ENCODE measurements around the gene TSPAN9. TPM values are rescaled to one million over a fixed set of nuclear protein-coding genes. Genes with fewer than 3 reads are reported as not detected.
A peak's percentile ranks its signal among the peaks of the same experiment; 100 is the strongest.

Gene TSPAN9
- polyA plus RNA-seq, 2 of the 4 experiments (the other 2 are of a cell fraction), result 12.4 to 16.1 TPM

GRCh38 chr12:3041558-3042164, 35.5 kb upstream of the TSPAN9 start:
- Histone ChIP-seq H3K4me2 (no peak overlapping the region), H3K4me3 (no peak overlapping the region), H3K27ac (no peak overlapping the region), H3K9me3 (no peaks in the 10 kb centered on the region), H3K4me1 (no peaks in the 10 kb centered on the region)
- peak; percentile 87 to 90 for DNase-seq (ENCODE audit: low read depth in 1 of 2, low spot score in 1 of 2)
- TF ChIP-seq SMC3 (IDR thresholded peaks at IDR 0.05) (peak; percentile 41; the same call in 1 of the 3 replicates), MAZ (IDR thresholded peaks at IDR 0.05; ENCODE audit: borderline replicate concordance, low read depth, low read length) (peak; percentile 89; the same call in 1 of the 2 replicates), CTCF (IDR thresholded peaks at IDR 0.05) (peak; percentile 78), KDM1A (IDR thresholded peaks at IDR 0.05; ENCODE audit: low read depth) (no peak), CBX2 (IDR thresholded peaks at IDR 0.05; ENCODE audit: borderline replicate concordance, low read depth) (no peak), TP53 (CRISPR knock-in tag; IDR thresholded peaks at IDR 0.05) (no peak), JUN (IDR thresholded peaks at IDR 0.05) (no peak), RAD21 (conservative IDR thresholded peaks at IDR 0.05 in 1 of 2, IDR thresholded peaks at IDR 0.05 in 1 of 2) (peak; percentile 69 to 74), FOSB (CRISPR knock-in tag; IDR thresholded peaks at IDR 0.05) (no peak)
- FAIRE-seq, result peak; percentile 68
- ATAC-seq, result peak; percentile 85 to 95
- POLR2A ChIA-PET, result interaction anchor here (0.6 to 1.5 kb wide), 3 partner anchors 35 to 156 kb away, joined by 4 to 6 read pairs (median 5); partner anchors contain the start of gene TULP3
- 56% methylated on average over 11 of the region's 11 CpGs for WGBS (ENCODE audit: missing lambda C conversion rate)
- CTCF ChIA-PET, result interaction anchor here (0.6 to 2.5 kb wide), 31 partner anchors 8 to 251 kb away, joined by 3 to 13 read pairs (median 4); partner anchors contain the start of gene ITFG2

GRCh38 chr12:3042394-3042793, 34.8 kb upstream of the TSPAN9 start:
- TF ChIP-seq FOXS1 (CRISPR knock-in tag; IDR thresholded peaks at IDR 0.05), result no peak
- TF ChIP-seq GATA3 (IDR thresholded peaks at IDR 0.05; ENCODE audit: borderline replicate concordance), result no peak
- TF ChIP-seq ATOH8 (CRISPR knock-in tag; IDR thresholded peaks at IDR 0.05; ENCODE audit: low read depth), result no peak
- TF ChIP-seq HOXB13 (CRISPR knock-in tag; IDR thresholded peaks at IDR 0.05; ENCODE audit: low read depth), result no peak
- TF ChIP-seq KDM5A (IDR thresholded peaks at IDR 0.05), result no peak
- TF ChIP-seq NR3C1 (IDR thresholded peaks at IDR 0.05), result no peak
- FAIRE-seq, result no peak
- ChIA-PET CTCF (interaction anchor here (0.6 to 2.5 kb wide), 29 partner anchors 8 to 251 kb away, joined by 3 to 13 read pairs (median 4); partner anchors contain the start of gene ITFG2), POLR2A (interaction anchor here (1.5 kb wide), 1 partner anchor 152 kb away, joined by 5 read pairs; the partner anchor contains the start of gene TULP3)
- Histone ChIP-seq H3K4me3 (no peak overlapping the region), H3K4me2 (no peak overlapping the region), H3K27ac (no peak overlapping the region), H3K4me1 (no peaks in the 10 kb centered on the region), H3K9me3 (no peaks in the 10 kb centered on the region)
- no peak for ATAC-seq
- no peak for DNase-seq (ENCODE audit: low read depth in 1 of 2, low spot score in 1 of 2)
- 98% methylated on average over 6 of the region's 8 CpGs for WGBS (ENCODE audit: missing lambda C conversion rate)

- no peaks in the 10 kb centered on the region for H3K9me3 ChIP-seq
- no peak overlapping the region for H3K27ac ChIP-seq
- no peak for DNase-seq (ENCODE audit: low read depth in 1 of 2, low spot score in 1 of 2)
- no peak overlapping the region for H3K4me3 ChIP-seq
- no peak for ATAC-seq
- TF ChIP-seq PHF8 (IDR thresholded peaks at IDR 0.05; ENCODE audit: borderline replicate concordance, low read depth) (no peak), BCL3 (IDR thresholded peaks at IDR 0.05) (no peak), ZC3H11A (IDR thresholded peaks at IDR 0.05) (no peak), TFCP2L1 (CRISPR knock-in tag; IDR thresholded peaks at IDR 0.05) (no peak), EHMT2 (IDR thresholded peaks at IDR 0.05; ENCODE audit: low read depth) (no peak), NPAS2 (CRISPR knock-in tag; IDR thresholded peaks at IDR 0.05; ENCODE audit: borderline replicate concordance) (no peak), POLR2A (IDR thresholded peaks at IDR 0.05; ENCODE audit: low read length) (no peak), ZNF302 (CRISPR knock-in tag; IDR thresholded peaks at IDR 0.05) (no peak), ZSCAN20 (CRISPR knock-in tag; IDR thresholded peaks at IDR 0.05) (no peak), KDM1A (IDR thresholded peaks at IDR 0.05; ENCODE audit: low read depth) (no peak), SREBF2 (IDR thresholded peaks at IDR 0.05) (no peak), HOXB5 (CRISPR knock-in tag; IDR thresholded peaks at IDR 0.05) (no peak), ESRRA (IDR thresholded peaks at IDR 0.05; ENCODE audit: borderline replicate concordance, low read length) (no peak), FOSL2 (IDR thresholded peaks at IDR 0.05) (no peak), FOSL2 (CRISPR knock-in tag; IDR thresholded peaks at IDR 0.05) (no peak)
- TF ChIP-seq, protein P1, sequence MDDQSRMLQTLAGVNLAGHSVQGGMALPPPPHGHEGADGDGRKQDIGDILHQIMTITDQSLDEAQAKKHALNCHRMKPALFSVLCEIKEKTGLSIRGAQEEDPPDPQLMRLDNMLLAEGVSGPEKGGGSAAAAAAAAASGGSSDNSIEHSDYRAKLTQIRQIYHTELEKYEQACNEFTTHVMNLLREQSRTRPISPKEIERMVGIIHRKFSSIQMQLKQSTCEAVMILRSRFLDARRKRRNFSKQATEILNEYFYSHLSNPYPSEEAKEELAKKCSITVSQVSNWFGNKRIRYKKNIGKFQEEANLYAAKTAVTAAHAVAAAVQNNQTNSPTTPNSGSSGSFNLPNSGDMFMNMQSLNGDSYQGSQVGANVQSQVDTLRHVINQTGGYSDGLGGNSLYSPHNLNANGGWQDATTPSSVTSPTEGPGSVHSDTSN (IDR thresholded peaks at IDR 0.05), result no peak
- ChIA-PET CTCF (interaction anchor here (0.8 to 2.5 kb wide), 15 partner anchors 9 to 235 kb away, joined by 3 to 13 read pairs (median 4); partner anchors contain the start of gene ITFG2), POLR2A (no interaction called here)
- FAIRE-seq, result no peak
- no peaks in the 10 kb centered on the region for H3K4me1 ChIP-seq
- 88% methylated on average over 4 of the region's 4 CpGs for WGBS (ENCODE audit: missing lambda C conversion rate)
- no peak overlapping the region for H3K4me2 ChIP-seq
Measured at GRCh38 chr12:3042826-3043225, 34.4 kb upstream of the TSPAN9 start.
